ENCODE data around the gene ZDHHC9. TPM values are rescaled to one million over a fixed set of nuclear protein-coding genes. Genes with fewer than 3 reads are reported as not detected.

Gene ZDHHC9
- total RNA-seq, 1 experiment from 2014 or later = 41.0 TPM

- ChIA-PET POLR2A (no interaction called here), CTCF (no interaction called here)
- BruUV-seq (replicated peaks) = no TSS peak
- no peaks in the 10 kb centered on the region for H3K27me3 Mint-ChIP-seq (ENCODE audit: insufficient read depth, unreplicated experiment)
- DNase-seq = no peak
- Histone ChIP-seq H3K4me1 (no peaks in the 10 kb centered on the region), H3K36me3 (ENCODE audit: control insufficient read depth, insufficient read depth, low read length) (no peaks in the 10 kb centered on the region), H3K4me3 (ENCODE audit: low read depth, low read length) (no peak overlapping the region), H3K27me3 (replicated peaks; ENCODE audit: control insufficient read depth, insufficient read depth, low read length) (no peaks in the 10 kb centered on the region), H3K9me3 (no peaks in the 10 kb centered on the region)
- H3K4me1 Mint-ChIP-seq (ENCODE audit: low read depth, unreplicated experiment) = no peaks in the 10 kb centered on the region
- no peak overlapping the region for H3K27ac Mint-ChIP-seq (ENCODE audit: unreplicated experiment)
- H3K4me3 Mint-ChIP-seq (ENCODE audit: unreplicated experiment) = no peak overlapping the region
- intact Hi-C loops (cut with micrococcal nuclease; ENCODE audit: unreplicated experiment) = no loop called here
- no peak for TF ChIP-seq CTCF (IDR thresholded peaks at IDR 0.05; ENCODE audit: insufficient read depth in 1 of 2, low read depth in 1 of 2, low read length in 1 of 2, severe bottlenecking in 1 of 2, unreplicated experiment in 1 of 2)
- H3K36me3 Mint-ChIP-seq (ENCODE audit: insufficient read depth, unreplicated experiment) = no peaks in the 10 kb centered on the region
- no peaks in the 10 kb centered on the region for H3K9me3 Mint-ChIP-seq (ENCODE audit: unreplicated experiment)
These were observed 55.2 kb downstream of the ZDHHC9 start for GRCh38 chrX:129788527-129788926.

GRCh38 chrX:129787336-129788055, 56.2 kb downstream of the ZDHHC9 start:
- ChIA-PET POLR2A (no interaction called here), CTCF (no interaction called here)
- Mint-ChIP-seq H3K4me1 (ENCODE audit: low read depth, unreplicated experiment) (no peaks in the 10 kb centered on the region), H3K9me3 (ENCODE audit: unreplicated experiment) (no peaks in the 10 kb centered on the region), H3K27me3 (ENCODE audit: insufficient read depth, unreplicated experiment) (no peaks in the 10 kb centered on the region), H3K27ac (ENCODE audit: unreplicated experiment) (no peak overlapping the region), H3K4me3 (ENCODE audit: unreplicated experiment) (no peak overlapping the region), H3K36me3 (ENCODE audit: insufficient read depth, unreplicated experiment) (no peaks in the 10 kb centered on the region)
- no peak for DNase-seq
- intact Hi-C loops (cut with micrococcal nuclease; ENCODE audit: unreplicated experiment) = no loop called here
- no TSS peak for BruUV-seq (replicated peaks)
- Histone ChIP-seq H3K36me3 (ENCODE audit: control insufficient read depth, insufficient read depth, low read length) (no peaks in the 10 kb centered on the region), H3K4me1 (no peaks in the 10 kb centered on the region), H3K4me3 (ENCODE audit: low read depth, low read length) (no peak overlapping the region), H3K9me3 (no peaks in the 10 kb centered on the region), H3K27me3 (replicated peaks; ENCODE audit: control insufficient read depth, insufficient read depth, low read length) (no peaks in the 10 kb centered on the region)
- TF ChIP-seq CTCF (IDR thresholded peaks at IDR 0.05; ENCODE audit: insufficient read depth in 1 of 2, low read depth in 1 of 2, low read length in 1 of 2, severe bottlenecking in 1 of 2, unreplicated experiment in 1 of 2) = no peak

- H3K9me3 Mint-ChIP-seq (ENCODE audit: unreplicated experiment) = no peaks in the 10 kb centered on the region
These were observed 57.5 kb downstream of the ZDHHC9 start for GRCh38 chrX:129786210-129786651.

More at GRCh38 chrX:129786210-129786651, 57.5 kb downstream of the ZDHHC9 start:
- Histone ChIP-seq H3K36me3 (ENCODE audit: control insufficient read depth, insufficient read depth, low read length) (no peaks in the 10 kb centered on the region), H3K27me3 (replicated peaks; ENCODE audit: control insufficient read depth, insufficient read depth, low read length) (no peaks in the 10 kb centered on the region), H3K9me3 (no peaks in the 10 kb centered on the region), H3K4me3 (ENCODE audit: low read depth, low read length) (no peak overlapping the region), H3K4me1 (no peaks in the 10 kb centered on the region)
- intact Hi-C loops (cut with micrococcal nuclease; ENCODE audit: unreplicated experiment) = no loop called here
- Mint-ChIP-seq H3K27ac (ENCODE audit: unreplicated experiment) (no peak overlapping the region), H3K4me3 (ENCODE audit: unreplicated experiment) (no peak overlapping the region), H3K36me3 (ENCODE audit: insufficient read depth, unreplicated experiment) (no peaks in the 10 kb centered on the region), H3K27me3 (ENCODE audit: insufficient read depth, unreplicated experiment) (no peaks in the 10 kb centered on the region), H3K4me1 (ENCODE audit: low read depth, unreplicated experiment) (no peaks in the 10 kb centered on the region)
- no peak for DNase-seq
- ChIA-PET CTCF (interaction anchor here (0.6 kb wide), 1 partner anchor 293 kb away, joined by 3 read pairs; no protein-coding TSS in a partner anchor), POLR2A (no interaction called here)
- no TSS peak for BruUV-seq (replicated peaks)
- no peak for TF ChIP-seq CTCF (IDR thresholded peaks at IDR 0.05; ENCODE audit: insufficient read depth in 1 of 2, low read depth in 1 of 2, low read length in 1 of 2, severe bottlenecking in 1 of 2, unreplicated experiment in 1 of 2)
